OCI-LY3 (cell line): ENCODE data around the gene AP5M1.

Source experiments
- EZH2phosphoT487 ChIP-seq: fragments of 200-600 bp; shearing (Covaris generic); IDR thresholded peaks from 2 replicates; pipeline ENCODE4 v1.6.1; 2018; ENCODE audit warnings: antibody characterized with exemption, mixed run types, low read depth
- TF ChIP-seq, protein P1 (sequence below): fragments of 200-600, 300-600 bp; sonication (generic); IDR thresholded peaks from 2 replicates; pipeline ENCODE4 v1.5.1; 2014; ENCODE audit warnings: antibody characterized with exemption, low read length, low read depth

DNA sequence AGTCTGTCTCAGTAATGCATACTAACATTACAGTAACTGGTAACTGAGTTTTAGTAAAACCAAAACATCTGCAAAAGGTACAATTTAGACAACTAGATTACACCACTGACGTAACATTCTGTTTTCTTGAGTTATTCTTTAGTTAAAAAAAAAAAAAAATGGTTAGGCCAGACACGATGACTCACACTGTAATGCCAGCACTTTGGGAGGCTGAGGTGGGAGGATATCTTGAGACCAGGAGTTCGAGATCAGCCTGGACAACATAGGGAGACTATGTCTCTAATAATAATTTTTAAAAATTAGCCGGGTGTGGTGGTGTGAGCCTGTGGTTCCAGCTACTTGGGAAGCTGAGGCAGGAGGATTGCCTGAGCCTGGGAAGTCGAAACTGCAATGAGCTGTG, 34.1 kb downstream of the AP5M1 start:
- TF ChIP-seq, protein P1, sequence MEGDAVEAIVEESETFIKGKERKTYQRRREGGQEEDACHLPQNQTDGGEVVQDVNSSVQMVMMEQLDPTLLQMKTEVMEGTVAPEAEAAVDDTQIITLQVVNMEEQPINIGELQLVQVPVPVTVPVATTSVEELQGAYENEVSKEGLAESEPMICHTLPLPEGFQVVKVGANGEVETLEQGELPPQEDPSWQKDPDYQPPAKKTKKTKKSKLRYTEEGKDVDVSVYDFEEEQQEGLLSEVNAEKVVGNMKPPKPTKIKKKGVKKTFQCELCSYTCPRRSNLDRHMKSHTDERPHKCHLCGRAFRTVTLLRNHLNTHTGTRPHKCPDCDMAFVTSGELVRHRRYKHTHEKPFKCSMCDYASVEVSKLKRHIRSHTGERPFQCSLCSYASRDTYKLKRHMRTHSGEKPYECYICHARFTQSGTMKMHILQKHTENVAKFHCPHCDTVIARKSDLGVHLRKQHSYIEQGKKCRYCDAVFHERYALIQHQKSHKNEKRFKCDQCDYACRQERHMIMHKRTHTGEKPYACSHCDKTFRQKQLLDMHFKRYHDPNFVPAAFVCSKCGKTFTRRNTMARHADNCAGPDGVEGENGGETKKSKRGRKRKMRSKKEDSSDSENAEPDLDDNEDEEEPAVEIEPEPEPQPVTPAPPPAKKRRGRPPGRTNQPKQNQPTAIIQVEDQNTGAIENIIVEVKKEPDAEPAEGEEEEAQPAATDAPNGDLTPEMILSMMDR: no peak
- no peak for TF ChIP-seq EZH2phosphoT487
